NOMO-1 (cell line): ENCODE results near the gene ACP6.

ENCODE experiments used
- DNase-seq, 2 experiments: peaks; one replicate each; lab custom pipeline; 2025; ENCODE audit not compliant: unreplicated experiment in 2 of 2; lab: John Stamatoyannopoulos, UW

ACP6 gene

GRCh38 chr1:147652306-147652705 is 18.0 kb downstream of the ACP6 start:
- DNase-seq: no peak

- no peak for DNase-seq
These were observed 18.9 kb downstream of the ACP6 start for GRCh38 chr1:147651466-147651865.

- DNase-seq: peak; percentile 34 to 38
These were observed 21.4 kb downstream of the ACP6 start for GRCh38 chr1:147648933-147649332.

GRCh38 chr1:147647796-147648633 is 22.3 kb downstream of the ACP6 start:
- no peak for DNase-seq

- DNase-seq: no peak
These were observed 26.4 kb downstream of the ACP6 start for GRCh38 chr1:147643974-147644373.

DNA sequence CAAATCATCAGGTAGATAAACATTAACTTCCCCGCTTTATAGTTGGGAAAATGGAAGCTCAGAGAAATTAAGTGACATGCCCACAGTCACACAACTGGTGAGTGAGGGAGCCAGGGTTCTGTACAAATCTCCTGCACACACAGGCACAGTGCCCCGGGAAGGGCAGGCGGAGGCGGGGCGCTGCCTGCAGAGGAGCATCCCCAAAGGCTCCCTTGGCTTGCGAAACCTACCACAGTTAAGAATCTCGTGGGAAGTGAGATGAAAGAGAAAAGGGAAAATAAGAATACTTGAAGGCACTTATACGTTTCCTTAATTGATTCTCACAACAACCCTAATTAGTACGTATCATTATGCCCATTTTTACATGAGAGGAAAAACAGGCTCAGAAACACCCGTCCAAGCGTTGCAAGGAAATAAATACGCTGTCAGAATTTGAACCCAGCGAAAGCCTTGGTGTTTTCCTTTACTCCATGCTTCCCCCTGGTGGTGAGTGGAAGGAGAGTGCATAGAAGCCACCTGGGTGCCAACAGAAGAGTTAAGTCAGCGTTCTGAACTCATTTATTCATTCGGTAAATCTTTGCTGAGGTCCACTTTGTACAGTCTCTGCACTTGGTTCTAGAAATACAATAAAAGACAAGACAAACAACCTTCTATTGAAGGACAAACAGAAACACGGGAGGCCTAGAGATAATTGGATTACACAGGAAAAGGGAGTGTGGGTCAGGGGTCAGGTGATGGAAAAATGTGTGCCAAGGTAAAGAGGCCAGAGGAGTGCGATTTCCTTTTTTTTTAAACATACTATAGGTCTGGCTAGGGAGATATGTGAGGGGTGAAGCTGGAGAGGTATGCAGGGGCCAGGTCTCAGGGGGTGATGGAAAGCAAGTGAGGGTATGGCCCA is 28.4 kb downstream of the ACP6 start:
- DNase-seq: peak in 1 of 2 experiments; percentile 36

GRCh38 chr1:147641291-147641690 is 29.0 kb downstream of the ACP6 start:
- DNase-seq: no peak

- DNase-seq: peak in 1 of 2 experiments; percentile 54
These were observed 29.7 kb downstream of the ACP6 start for GRCh38 chr1:147640553-147641165.

DNA sequence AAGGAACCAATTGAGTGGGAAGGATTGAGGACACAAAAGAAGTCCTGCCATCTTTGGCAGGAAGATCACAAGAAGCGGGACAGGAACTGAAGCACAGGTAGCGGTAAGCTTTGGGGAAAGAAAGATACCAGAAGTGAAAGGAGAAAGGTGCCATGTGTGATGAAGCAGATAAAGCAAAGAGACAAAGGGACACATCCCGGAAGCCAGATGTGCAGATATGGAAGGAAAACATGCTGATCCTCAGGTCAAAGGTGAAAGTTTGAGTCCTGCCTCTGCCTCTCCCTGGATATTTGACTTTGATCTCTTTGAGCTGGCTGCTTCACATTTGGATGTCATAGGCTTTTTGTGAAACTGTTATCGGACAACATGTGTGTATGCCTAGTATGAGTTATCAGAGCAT is 34.0 kb downstream of the ACP6 start:
- no peak for DNase-seq

DNA sequence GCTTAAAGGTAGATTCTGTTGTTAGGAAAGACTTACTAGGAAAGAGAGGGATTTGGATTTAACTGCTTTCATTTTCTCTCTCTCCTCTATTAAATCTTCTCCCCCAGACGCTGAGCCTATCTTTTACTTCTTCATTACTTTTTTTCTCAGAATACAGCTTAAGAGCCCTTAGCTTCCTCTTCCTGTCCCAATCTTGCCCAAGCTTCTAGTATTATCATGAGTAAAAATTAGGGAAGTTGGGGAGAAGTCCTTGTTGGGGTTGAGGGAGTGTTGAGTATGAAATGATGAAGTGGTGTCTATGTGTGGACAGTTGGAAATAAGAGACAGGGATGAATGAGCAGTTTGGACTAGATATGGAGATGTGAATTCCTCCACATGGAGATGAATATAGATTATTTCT is 35.0 kb downstream of the ACP6 start:
- peak; percentile 78 to 83 for DNase-seq

DNA sequence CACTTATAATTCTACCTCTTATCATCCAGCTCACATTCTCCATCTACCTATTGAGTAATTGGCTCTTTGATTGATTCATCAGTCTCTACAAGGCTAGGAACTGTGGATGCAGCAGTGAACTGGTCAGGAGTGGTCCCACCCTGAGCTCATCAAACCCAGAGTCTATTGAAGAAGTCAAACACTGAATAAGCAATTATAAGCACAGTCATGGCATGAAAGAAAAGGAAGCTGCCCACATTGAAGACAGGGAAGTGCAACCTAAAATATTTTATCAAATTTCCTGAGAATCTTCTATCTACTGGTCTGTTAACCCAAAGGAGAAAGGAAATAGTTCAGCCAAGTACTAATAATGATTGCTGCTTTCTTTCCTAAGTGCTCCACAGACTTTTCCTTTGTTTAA is 35.7 kb downstream of the ACP6 start:
- peak in 1 of 2 experiments; percentile 15 for DNase-seq

DNA sequence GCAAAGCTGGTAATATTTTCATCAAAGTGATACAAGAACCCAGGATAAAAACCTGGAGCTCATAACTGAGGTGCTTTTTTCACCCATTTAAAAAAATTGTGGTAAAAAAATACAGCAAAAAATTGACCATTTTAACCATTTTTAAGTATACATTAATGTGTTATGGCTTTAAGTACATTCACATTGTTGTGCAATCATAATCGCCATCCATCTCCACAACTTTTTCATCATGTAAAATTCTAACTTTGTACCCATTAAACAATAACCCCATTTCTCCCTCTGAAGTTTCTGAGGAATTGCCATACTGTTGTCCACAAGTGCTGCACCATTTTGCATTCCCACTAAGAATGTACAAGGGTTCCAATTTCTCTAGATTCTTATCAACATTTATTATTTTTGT is 36.6 kb downstream of the ACP6 start:
- no peak for DNase-seq

- no peak for DNase-seq
These were observed 38.5 kb downstream of the ACP6 start for GRCh38 chr1:147631839-147632238.

- no peak for DNase-seq
These were observed 39.9 kb downstream of the ACP6 start for GRCh38 chr1:147630447-147630846.

DNA sequence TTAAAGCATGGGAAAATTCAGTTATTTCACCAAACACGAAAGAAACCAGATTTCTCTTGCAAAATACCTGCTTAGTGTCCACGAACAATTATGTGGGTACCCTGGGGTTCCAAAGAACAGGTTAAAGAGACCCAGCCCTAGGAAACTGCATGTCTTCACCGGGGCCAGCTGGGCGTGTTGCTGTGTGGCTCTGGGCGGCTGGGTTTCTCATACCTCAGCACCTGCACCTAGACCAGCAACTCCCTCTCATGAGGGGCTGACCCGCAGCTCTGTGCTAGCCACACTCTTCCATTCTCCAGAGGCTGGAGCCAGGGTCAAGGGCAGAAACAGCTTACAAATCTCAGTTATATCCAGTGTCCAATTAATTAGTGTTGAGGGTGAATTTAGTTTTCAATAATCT is 40.3 kb downstream of the ACP6 start:
- no peak for DNase-seq

GRCh38 chr1:147628441-147628840 is 41.9 kb downstream of the ACP6 start:
- no peak for DNase-seq

DNA sequence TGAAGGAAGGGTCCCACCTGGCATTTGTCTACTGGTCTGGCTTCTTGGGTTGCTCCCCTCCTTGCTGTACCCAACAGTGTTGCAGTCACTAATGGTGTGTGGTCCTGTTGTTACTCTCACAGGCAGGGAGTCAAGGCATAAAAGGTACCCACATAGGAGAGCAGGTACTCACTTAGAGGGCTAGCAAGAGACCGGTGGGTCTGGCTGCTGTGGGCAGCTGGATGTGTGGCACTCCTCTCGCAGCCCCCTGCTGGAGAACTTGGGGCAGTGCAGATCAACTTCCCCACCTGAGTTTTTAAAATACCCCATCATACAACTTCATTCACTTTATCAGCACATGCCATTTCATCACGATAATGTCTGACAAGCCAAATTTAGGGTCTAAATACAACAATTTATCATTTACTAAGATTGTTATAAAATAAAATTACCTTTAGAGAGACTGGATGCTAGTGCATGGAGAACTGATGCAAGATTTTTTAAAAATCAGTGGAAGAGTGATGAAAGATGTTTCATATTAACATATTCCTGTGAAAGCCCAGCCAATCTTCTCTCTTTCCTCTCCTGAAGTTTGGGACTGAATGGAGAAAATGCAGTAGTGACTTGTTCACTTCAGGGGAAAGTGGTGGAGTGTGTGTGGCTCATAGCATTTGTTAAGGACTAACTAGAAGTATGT is 42.8 kb downstream of the ACP6 start:
- no peak for DNase-seq

DNA sequence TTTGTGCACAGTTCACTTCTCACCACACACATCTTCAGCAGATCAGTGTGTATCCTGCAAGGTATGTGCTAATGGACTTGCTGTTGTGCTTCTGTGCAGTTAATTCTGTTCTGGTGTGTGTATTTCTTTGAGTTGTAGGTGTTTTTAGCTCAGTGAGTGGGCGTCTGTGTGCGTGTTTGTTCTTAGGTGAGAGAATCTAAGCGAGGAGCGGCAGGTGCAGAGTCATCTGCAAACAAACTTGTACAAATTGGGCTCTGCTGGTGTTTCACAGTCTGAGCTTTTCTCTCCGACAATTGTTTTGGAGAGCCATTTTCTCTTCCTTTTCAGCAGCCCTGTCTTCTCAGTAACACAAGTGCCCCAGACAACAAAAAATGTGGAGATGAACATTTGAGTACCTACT is 43.6 kb downstream of the ACP6 start:
- no peak for DNase-seq

GRCh38 chr1:147626291-147626690 is 44.0 kb downstream of the ACP6 start:
- DNase-seq: no peak

DNA sequence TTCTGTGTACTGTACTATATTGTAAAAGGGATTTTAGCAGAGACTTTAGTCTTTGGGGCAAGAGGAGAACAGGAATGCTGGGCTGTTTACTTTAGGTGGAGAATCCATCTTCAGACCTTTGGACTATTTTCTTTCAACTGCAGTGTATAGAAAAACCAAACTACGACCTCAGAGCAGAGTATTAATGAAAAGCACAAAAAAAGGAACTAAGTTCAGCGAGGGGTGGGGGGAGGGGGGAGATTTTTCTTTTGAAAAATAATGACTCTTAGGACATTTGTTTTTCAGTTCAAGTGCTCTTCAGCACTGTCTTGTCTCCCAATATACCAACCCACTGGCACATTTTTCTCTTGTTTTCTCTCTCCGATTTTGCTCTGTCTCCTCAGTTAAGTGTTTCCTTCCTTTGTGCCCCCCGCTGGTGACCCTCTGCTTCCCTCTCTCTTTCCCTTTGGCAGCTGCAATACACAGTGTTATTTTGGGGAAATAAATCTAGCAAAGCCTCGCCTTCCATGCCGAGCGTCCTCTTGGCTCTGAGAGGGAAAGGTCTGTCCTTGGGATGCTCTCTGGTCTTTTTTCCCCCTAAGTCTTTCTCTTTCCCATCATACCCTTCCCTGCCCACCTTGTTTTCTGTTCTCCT is 44.8 kb downstream of the ACP6 start:
- DNase-seq: peak in 1 of 2 experiments; percentile 28
